Fibroblast of peridontal ligament (primary cell): Measurements from ENCODE around the gene SLC25A47.
"Not testable (repeated sequence)": the region's sequence is repeated elsewhere in the genome, so short reads cannot be mapped to it uniquely, and the experiment has no call there.

Experiments
- DNase-seq: peaks from one replicate; pipeline ENCODE4 v3.0.0-alpha.2; 2010; ENCODE audit errors: extremely low read depth

Gene SLC25A47

DNA sequence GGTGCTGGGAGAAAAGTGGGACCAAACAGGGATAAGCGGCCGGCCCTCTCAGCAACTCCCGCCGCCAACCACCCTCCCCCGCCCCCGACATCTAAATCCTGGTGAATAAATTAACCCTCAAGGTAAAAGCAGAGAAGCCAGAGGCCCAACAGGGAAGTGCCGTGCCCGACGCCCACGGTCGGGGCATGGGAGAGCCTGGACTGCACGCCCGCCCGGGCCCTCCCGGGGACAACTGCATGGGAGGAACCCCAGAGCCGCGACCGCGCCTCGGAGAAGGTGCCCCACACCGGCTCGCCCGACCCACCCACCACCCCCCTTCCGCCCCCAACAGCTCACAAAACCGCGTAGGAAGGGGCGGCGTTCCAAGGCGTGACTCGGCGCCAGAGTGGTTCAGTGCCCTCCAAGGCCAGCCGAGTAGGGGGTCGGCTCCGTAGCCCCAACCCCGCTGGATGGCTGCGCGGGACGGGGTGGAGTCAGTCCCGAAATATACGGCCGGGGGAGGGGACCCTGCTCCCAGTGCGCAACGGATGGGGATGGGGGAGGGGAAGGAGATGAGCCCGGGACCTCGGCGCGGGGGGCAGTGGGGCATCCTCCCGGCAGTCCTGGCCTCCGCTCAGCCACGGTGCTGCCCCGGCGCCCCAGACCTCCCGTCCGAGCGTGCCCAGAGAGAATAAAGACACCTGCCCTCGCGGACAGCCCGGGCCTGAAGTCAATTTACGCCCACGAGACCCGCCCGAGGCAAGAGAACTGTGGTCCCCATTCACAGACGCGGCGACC is 17.6 kb upstream of the SLC25A47 start:
- DNase-seq: no peak

DNA sequence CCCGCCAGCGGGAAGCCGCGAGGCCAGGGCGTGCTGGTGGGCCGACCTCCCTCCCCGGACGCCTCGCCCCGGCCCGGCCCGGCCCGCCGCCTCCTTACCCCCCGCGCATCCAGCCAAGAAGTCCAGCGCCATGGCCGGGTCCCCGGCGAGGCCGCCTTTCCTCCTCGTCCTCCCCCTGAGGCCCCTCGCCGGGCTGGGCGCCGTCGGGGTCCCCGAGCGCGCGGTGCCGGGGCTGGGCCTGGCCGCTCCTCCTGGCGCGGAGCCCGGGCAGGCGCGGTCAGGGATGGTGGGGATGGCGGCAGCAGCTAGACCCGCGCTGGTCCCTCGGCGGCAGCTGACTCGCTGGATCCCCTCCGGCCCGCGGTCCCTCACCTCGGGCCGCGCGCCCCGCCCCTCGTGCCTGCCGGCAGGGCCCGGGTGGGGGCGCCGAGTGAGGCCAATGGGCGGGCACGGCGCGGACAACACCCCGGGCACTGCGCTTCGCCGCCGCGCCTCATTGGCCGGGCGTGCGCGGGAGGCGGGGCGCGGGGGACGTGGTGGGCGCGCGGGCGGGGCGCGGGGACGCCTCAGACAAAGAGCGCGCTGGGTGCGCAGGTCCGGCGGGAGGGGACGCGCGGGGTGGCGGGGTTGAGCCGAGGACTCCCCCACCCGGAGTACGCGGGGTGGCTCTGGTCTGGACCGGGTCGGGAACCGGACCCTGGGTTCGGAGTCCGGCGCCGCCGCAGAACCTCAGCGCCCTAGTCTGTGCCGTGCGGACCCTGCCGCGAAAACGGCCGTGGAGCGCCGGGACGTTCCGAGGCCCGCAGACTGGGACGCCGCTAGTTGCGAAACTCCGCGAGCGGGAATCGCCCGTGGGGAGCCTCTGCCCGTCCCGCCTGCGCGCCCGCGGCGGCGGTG is 16.8 kb upstream of the SLC25A47 start, which contains the start of gene SLC25A29:
Gene SLC25A29, minus strand, starts transcription at position 344 of the 897 bp plus-strand sequence. Its CDS starts 212 bp downstream, at position 132.
- DNase-seq: peak; percentile 62

DNA sequence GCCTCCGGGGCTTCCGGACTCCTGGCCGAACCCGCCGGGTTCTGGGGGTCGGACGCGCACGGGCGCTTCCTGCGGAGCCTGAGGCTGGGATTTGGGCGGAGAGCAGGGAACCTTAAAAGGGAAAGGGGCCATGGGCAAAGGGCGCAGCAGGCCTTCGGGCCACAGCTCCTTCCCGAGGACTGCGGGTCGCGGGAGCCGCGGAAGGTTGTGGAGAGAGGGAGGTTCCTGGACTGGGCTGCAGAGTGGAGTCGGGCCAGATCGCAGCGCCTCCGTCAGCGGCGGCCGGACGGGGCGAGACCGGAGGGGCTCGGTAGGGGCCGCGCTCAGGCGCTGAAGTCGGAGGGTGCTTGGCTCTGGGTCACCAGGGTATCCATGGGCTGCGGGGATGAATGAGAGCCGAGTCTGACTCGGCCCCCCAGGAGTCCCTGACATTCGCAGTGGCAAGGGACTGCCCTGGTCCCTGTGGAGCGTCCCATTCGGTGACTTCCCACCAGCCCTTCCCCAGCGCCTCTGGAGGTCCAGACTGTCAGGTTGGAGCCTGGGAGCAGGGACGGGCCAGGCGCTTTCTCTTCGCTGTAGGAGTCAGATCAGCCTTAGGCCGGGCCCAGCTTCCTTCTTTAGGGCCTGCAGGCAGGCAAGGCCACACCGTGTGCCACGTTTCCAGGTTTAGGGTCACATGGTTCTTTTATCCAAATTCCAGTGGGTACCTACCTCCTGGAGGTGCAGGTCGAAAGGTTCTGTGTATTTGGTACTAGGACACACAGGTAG is 16.0 kb upstream of the SLC25A47 start:
- DNase-seq: peak; percentile 11

DNA sequence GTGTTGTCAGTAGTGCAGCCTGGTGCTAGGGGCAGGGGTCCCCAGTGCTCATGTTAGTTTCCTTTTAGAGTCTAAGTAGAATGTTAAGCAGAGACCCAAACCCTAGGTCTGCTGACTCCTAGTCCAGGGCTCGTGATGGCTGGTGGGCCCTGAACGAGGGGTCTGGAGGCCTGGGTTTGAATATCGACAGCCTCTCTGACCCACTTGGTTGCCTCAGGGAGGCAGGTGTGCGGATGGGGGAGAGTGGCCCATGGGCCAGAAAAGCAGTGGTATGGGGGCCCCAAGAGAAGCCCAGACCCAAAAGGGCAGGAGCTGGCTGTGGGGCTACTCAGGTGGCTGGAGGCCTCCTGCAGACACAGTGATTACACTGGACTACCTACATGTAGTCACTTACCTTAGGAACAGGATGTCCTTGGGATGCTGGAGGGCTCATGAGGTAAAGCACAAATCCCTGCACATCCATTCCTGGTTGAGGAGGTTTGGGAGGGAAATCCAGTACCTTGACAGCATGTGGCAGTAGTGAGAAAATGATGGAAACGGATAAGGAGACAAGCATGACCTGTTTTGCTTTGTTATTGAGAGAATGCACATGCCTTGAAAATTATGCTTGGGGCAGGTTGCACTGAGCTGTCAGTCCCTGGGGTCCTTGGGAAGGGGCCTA is 15.2 kb upstream of the SLC25A47 start:
- DNase-seq: no peak

DNA sequence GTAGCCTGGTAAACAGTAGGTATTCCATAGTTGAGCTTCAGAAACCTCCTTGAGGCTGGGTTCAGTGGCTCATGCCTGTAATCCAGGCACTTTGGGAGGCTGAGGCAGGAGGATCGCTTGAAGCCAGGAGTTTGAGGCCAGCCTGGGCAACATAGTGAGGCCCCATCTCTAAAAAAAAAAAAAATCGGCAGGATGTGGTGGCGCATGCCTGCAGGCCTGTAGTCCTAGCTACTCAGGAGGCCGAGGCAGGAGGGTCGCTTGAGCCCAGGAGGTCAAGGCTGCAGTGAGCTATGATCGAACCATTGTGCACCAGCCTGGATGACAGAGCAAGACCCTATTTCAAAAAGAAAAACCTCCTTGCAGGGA is 14.7 kb upstream of the SLC25A47 start:
- DNase-seq: not testable (repeated sequence)

DNA sequence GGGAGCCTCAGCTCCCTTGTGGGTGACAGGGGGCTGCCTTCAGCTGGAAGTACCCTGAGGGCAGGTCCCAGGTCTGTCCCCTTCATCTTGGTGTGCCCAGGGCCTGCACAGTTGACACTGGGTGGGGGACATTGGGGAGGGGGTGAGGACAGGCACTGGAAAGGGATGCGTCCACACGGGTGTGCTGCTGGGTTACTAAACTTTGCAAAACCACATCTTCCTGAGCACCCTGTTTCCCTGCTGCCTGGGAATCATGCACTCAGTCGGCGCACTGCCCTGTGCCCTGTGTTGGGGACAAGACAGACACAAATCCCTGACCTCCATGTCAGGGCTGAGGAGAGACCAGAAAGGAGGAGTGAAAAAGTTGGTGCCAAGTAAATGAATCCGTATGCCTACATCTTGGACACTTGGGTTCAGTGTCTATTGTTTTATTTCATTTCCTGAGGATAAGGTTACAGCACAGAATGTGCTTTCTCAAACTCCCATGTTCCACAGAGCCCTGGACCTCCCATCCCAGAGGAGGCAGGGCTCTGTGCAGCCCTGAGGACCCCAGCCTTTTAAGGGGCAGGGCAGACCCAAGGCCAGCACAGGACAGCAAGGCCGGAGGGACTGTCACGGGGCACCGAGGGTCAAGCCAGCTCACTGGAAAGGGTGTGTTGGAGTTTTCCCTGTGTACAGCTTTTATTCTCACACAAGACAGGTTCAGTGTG is 14.0 kb upstream of the SLC25A47 start:
- no peak for DNase-seq

DNA sequence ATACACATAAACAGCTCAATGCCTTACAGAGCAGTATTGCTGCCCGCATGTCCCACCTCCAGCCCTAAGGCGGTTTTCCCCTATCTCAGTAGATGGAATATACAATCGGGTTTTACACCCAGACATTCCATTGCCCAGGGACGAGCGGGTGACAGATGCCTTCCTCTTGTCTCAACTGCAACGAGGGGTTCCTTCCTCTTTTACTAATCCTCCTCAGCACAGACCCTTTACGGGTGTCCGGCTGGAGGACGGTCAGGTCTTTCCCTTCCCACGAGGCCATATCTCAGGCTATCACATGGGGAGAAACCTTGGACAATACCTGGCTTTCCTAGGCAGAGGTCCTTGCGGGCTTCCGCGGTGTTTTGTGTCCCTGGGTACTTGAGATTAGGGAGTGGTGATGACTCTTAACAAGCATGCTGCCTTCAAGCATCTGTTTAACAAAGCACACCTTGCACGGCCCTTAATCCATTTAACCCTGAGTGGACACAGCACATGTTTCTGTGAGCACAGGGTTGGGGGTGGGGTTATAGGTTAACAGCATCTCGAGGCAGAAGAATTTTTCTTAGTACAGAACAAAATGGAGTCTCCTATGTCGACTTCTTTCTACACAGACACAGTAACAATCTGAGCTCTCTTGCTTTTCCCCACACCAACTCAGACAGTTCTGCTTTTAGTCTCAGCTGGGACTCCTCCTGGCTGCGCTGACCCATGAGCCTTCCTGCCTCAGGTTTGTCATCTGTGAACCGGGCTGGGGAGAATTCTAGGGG is 10.8 kb upstream of the SLC25A47 start:
- not testable (repeated sequence) for DNase-seq

DNA sequence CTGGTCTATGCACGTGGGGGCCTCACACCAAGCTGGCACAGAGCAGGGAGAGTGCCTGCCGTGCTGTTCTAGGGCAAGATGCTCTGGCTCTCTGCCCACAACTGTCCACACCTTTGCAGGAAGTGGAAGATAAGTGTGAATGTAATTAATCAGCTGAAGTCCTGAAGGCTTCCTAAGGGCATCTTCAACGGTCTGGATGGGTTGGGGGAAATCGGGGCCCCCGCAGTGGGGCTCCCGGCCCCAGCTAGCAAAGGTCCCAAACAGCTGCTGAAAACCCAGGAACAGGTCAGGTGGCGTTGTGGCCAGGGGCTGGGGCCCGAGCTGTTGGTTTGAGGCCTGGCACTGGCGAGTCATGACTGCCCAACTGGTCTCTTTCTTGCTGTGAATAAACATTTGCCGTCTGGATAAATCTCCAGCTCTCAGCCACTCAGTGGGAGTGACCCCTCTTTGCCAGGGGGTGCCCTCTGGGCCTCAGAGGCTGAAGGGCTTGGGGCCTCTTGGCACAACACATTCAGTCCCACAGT is 10.2 kb upstream of the SLC25A47 start:
- no peak for DNase-seq

DNA sequence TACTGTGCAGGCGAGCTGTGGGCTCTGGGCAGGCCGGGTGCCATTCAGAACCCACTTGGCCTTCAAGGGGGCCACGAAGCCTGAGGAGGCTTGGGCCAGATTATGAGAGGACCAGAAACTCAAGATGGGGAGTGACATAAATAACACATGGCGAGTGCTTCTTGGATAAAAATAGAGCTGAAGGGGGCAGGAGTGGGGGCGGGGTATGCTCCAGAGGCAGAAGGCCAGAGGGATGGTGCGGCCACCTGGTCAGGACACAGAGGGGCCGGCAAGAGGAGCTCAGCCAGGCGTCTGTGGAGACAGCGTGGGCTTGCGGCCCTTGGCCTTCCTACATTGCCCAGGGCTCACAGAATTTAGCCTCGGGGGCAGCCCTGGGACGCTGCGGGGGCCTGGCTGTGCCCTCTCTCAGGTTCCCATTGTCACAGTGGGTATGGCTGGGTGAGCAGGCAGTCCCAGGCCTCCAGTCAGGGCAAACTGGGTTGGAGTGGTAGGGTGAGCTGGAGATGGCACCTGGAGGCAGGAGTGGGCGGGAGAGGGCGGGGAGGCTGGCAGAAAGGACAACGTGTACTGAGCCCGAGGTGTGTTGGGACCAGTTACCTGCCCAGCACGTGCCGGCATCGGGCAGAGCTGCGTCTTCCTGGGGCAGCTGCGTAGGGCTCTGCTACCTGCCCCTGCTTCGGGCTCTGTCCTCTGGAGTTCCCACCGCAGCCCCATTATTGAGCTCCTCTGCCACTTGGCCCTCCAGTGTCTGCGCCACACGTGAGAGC is 9.5 kb upstream of the SLC25A47 start:
- no peak for DNase-seq

DNA sequence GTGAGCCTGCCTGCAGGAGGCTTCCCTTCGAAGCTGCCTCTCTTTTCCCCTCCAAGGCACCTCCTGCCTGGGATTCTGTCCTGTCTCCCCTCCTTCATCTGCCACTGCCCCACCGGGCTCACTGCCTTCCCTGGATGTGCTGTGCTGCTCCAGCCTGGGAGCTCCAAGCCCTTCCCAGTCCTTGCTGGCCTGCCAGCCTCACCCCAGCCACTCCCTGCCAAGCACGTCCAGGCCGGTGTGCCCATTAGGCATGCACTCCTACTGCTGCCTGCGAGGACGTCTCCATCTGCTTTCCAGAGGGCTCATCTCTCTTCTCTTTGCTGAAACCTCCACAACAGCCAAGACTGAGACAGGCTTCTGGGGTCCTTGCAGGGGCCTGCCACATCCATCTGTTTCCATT is 8.4 kb upstream of the SLC25A47 start:
- DNase-seq: no peak

DNA sequence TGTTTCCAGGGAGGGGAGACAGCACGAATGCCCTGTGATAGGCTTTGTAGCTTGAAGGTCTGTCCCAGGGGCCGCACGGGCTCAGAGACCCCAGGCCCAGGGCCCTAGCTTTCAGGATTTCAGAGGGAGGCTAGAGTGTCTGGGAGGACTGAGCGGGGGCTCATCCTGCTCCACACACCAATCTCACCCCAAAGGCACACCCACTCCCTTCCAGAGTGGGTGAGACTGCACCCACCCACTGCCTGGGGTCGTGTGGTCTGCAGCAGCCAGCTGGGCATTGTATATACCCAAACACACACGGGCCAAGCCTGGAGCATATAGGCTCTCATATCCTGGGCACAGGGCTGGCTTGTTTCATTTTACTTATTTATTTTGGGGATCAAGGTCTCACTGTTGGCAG is 5.8 kb upstream of the SLC25A47 start:
- no peak for DNase-seq

DNA sequence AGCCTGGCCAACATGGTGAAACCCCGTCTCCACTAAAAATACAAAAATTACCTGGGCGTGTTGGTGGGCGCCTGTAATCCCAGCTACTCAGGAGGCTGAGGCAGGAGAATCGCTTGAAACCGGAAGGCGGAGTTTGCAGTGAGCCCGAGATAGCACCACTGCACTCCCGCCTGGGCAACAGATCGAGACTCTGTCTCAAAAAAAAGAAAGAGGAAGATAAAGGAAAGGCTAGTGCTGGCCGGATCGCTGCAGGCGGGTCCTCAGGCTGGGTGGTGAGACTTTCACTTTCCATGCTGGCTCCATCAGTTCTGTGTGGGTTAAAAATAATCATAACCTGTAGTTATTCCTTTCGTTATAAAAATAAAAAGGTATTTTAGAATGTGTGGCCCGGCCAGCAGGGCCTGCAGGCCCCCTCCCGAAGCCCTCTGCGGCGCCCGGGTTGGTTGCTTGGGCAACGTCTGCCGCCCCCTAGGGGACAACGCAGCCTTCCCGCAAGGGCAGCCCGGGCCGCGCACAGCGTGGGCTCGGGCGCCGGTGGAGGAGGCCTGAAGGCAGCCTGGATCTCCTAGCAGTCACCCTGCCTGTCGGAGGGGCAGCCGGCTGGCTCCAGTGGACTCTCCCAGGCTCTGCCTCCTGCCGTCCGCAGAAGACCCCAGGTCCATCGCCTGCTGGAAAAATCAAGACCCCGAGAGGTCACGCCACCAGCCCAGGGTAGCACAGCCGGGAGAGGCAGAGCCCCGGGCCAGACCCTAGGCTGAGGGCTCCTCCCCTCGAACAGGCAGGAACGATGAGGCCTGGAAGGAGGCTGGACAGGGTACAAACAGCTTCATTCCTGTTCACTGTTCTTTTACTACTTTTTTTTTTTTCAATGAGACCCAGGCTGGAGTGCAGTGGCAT is 5.0 kb upstream of the SLC25A47 start:
- DNase-seq: peak; percentile 55

DNA sequence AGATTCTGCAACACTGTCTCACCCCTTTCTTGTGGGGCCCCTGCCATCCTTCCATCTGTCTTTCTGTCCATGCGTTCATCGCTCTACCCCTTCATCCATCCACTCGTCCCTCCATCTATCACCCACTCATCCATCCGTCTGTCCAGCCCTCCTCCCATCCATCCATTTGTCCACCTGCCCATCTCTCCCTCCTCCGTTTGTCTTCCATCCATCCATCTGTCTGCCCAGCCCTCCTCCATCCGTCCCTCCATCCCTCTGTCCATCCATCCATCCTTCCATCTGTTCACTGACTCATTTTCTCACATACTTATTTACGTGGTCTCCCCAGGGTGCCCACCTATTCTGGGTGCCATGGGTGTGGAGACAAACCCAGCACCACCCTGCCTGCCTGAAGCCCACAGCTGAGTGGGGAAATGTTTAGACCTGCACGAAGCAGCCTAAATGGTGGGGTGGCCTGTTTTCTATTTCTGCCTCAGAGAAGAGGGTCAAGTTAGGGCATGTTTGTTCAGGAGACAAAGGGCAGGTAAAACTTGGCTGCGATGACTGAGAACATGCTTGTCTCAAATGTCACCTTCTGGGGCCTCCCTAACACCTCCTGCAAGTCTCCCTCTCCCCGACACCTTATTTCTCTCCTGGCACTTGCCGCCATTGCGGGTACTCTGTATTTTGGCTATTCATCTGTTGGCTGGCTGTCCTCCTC is 2.8 kb upstream of the SLC25A47 start:
- no peak for DNase-seq

DNA sequence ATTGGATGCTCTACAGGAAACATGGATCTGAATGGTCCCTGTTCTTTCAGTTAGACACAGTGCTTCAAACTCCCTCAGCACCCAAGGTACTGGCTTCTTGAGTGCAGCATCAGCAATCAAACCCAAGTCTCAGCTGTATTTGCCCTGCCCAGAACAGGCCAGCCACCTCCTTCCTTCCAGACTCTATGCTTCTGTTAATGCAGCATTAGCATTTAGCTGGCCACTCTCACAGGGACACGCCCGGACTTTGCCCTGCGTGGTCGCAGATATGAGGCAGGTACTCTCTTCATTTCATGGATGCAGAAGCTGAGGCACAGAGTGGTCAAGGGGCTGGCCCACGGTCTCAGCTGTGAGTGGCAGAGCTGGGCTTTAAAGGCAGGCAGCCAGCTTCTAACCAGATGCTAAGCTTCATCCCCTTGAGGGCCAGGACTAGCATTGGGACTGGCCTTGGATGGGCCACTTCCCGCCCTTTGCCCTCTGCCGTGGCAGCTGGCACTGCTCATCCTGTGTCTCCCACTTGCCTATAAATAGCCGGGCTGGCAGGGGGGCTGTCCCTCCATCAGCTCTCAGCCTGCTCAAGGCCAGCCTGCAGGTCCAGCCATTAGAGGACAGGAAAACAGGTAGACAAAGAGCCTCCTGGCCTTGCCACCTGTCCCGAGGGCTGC is 1.5 kb upstream of the SLC25A47 start:
- no peak for DNase-seq

DNA sequence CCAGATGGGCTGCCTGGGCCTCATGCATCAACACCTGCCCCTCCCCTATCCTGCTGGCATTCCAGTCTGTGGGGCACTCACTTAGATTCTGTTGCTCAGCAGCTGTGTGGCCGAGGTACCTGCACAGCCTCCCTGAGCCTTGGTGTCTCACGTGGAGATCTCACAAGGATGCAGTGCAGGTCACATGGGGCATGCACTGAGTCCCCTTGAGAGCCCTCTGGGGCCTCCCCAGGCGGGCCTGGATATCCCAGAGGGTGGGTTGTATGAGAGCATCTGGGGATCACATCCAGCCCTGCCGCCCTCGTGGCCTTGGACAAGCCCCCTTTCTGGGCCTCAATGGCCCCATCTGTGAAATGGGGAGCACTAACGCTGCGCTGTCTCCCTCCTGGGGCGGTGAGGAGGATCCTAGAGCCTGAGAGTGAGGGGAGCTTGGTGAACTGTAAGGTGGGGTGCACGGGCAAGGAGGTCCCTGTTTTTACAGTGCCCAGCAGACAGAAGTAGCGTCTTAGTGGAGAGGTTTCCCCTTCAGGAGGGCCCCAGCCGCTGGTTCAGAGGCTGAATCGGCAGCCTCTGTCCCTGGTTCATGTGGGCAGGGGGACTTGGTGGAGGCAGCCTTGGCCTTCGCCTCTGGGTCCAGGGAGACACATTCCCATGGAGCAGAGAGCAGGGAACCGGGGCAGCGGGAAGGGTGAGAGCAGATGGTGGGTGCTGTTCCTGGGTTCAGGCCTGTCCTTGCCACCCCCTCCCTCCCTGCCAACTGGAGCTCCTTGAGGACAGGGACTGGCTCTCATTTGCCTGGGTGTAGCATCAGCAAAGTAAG is 791 bp upstream of the SLC25A47 start:
- DNase-seq: no peak

DNA sequence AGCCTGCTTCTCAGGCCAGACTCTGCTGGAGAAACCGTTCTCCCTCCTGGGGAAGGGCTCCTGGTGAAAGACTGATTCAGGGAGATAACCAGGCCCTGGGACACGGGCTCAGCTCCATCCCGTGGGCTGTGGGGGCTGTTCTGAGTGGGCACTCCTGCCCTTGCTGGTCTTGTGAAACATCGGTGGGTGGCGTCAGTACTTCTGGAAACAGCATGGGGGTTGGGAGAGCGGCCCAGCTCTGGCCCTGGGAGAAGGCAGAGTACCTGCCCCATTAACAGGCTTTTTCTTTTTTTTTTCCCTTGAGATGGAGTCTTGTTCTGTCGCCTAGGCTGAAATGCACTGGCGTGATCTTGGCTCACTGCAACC is 786 bp downstream of the SLC25A47 start:
- DNase-seq: no peak
